ENCODE measurements around the gene PLGLB1. TPM values are rescaled to one million over a fixed set of nuclear protein-coding genes. Genes with fewer than 3 reads are reported as not detected.
"Not testable (repeated sequence)": the region's sequence is repeated elsewhere in the genome, so short reads cannot be mapped to it uniquely, and the experiment has no call there.

The PLGLB1 gene
- total RNA-seq: 2.4 TPM
- long read RNA-seq, partial matches to known transcripts: 0 of 1 reads
- long read RNA-seq, other reads (novel, unspliced or antisense): 1 of 1 reads

GRCh38 chr2:87021744-87022143 lies at the start of gene PLGLB1:
Gene PLGLB1 (minus strand): TSS chr2:87021844. CDS start chr2:87021783, 61 bp downstream.
- intact Hi-C loops (cut with micrococcal nuclease); H3K4me1 ChIP-seq; H3K36me3 ChIP-seq; H3K27ac ChIP-seq (replicated peaks); H3K9me3 ChIP-seq (replicated peaks); DNase-seq; H3K27me3 ChIP-seq (ENCODE audit: low read depth); H3K4me3 ChIP-seq: not testable (repeated sequence)

DNA sequence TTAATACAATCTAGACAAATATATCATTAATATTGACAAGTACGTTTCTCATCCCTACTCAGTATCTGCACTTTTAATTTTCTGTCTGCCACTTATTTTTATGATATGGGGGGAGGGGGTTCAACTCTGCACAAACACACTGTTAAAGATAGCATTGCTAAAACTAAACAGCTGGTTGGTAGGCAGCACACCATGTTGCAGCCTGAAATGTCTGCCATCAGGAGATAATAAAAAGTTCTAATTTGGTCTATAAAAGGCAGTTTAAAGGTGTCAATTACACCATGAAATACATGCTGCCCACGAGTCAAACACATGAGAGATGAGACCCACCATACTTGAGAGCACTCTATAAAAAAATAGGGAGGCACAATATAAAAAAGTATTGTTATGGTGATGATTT lies 42.7 kb upstream of the PLGLB1 start:
- H3K36me3 ChIP-seq; H3K27ac ChIP-seq (replicated peaks); H3K4me3 ChIP-seq; H3K4me1 ChIP-seq; H3K27me3 ChIP-seq (ENCODE audit: low read depth); DNase-seq; H3K9me3 ChIP-seq (replicated peaks); intact Hi-C loops (cut with micrococcal nuclease): not testable (repeated sequence)

DNA sequence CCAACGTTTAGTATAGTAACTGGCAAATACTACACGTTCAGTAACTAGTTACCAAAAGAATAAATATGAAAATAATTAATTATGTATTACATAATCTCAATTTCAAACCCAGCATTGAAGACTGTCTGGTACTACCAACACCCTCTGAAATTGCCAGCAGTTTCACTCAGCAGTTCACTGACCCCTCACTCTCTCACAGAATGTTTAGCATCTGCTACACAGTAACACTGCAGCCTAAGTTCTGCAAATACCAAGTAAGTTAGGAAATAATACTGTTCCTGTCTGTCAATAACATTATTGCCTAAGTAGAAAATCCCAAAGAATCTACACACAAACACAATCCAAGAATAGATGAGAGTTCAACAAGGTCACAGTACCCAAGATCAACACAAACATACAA lies 41.8 kb upstream of the PLGLB1 start:
- H3K36me3 ChIP-seq; H3K4me1 ChIP-seq; H3K9me3 ChIP-seq (replicated peaks); H3K4me3 ChIP-seq; DNase-seq; intact Hi-C loops (cut with micrococcal nuclease); H3K27ac ChIP-seq (replicated peaks); H3K27me3 ChIP-seq (ENCODE audit: low read depth): not testable (repeated sequence)

GRCh38 chr2:87061519-87061918 lies 39.9 kb upstream of the PLGLB1 start:
- H3K36me3 ChIP-seq; H3K27me3 ChIP-seq (ENCODE audit: low read depth); H3K9me3 ChIP-seq (replicated peaks); H3K4me1 ChIP-seq; H3K4me3 ChIP-seq; H3K27ac ChIP-seq (replicated peaks); DNase-seq; intact Hi-C loops (cut with micrococcal nuclease): not testable (repeated sequence)

- H3K4me1 ChIP-seq; H3K27me3 ChIP-seq (ENCODE audit: low read depth); DNase-seq; H3K36me3 ChIP-seq; H3K9me3 ChIP-seq (replicated peaks); H3K27ac ChIP-seq (replicated peaks); H3K4me3 ChIP-seq; intact Hi-C loops (cut with micrococcal nuclease): not testable (repeated sequence)
These were observed 36.0 kb upstream of the PLGLB1 start for GRCh38 chr2:87057606-87058005.

GRCh38 chr2:87056843-87057242 lies 35.2 kb upstream of the PLGLB1 start:
- H3K27ac ChIP-seq (replicated peaks); intact Hi-C loops (cut with micrococcal nuclease); H3K4me3 ChIP-seq; DNase-seq; H3K27me3 ChIP-seq (ENCODE audit: low read depth); H3K9me3 ChIP-seq (replicated peaks); H3K36me3 ChIP-seq; H3K4me1 ChIP-seq: not testable (repeated sequence)

GRCh38 chr2:87056435-87056834 lies 34.8 kb upstream of the PLGLB1 start:
- DNase-seq; H3K4me1 ChIP-seq; intact Hi-C loops (cut with micrococcal nuclease); H3K4me3 ChIP-seq; H3K27me3 ChIP-seq (ENCODE audit: low read depth); H3K27ac ChIP-seq (replicated peaks); H3K36me3 ChIP-seq; H3K9me3 ChIP-seq (replicated peaks): not testable (repeated sequence)

DNA sequence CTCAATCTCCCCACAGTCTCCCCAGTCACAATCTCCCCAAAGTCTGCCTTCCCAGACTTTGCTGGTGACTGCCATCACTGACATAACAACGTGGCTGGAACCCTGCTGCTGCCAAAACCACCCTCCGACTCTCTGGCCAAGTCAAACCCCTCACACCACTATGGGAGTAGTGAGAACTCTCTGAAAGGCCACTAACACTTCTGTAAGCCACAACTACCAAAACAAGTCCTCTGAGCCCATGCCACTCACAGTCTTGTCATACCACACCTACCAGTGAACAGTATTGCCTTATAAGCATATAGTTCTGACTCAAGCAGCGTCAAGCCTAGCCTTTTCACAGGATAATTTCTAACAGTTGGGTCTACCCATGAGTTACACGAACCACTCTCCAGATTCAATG lies 32.7 kb upstream of the PLGLB1 start:
- H3K36me3 ChIP-seq: peaks cover 10% of the 10 kb centered on the region
- H3K27me3 ChIP-seq (ENCODE audit: low read depth); H3K27ac ChIP-seq (replicated peaks); DNase-seq; H3K9me3 ChIP-seq (replicated peaks); H3K4me3 ChIP-seq; intact Hi-C loops (cut with micrococcal nuclease); H3K4me1 ChIP-seq: not testable (repeated sequence)

GRCh38 chr2:87041321-87041978 lies 19.8 kb upstream of the PLGLB1 start:
- DNase-seq, H3K36me3 ChIP-seq: not testable (repeated sequence)

DNA sequence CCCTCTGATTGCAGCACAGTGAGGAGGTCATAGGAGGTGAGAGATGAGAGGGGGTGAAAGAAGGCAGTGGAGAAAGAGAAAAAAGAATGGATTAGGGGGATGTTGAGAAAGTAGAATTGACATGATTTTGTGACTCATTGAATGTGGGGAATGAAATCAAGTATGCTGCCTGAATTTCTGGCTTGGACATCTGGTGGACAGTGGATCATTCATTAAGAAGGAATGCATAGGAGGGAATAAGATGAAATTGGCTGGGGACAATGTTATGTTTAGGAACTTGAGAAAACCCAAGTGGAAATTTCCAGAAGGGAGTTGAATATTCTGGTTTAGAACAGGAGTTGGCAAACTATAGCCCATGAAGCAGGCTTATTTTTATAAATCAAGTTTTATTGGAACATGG lies 7.0 kb upstream of the PLGLB1 start:
- DNase-seq; H3K4me1 ChIP-seq; H3K36me3 ChIP-seq; intact Hi-C loops (cut with micrococcal nuclease); H3K27me3 ChIP-seq (ENCODE audit: low read depth); H3K4me3 ChIP-seq; H3K27ac ChIP-seq (replicated peaks); H3K9me3 ChIP-seq (replicated peaks): not testable (repeated sequence)

More at GRCh38 chr2:87041321-87041978, 19.8 kb upstream of the PLGLB1 start:
- peak; percentile 48 for TF ChIP-seq CTCF (IDR thresholded peaks at IDR 0.05; ENCODE audit: borderline replicate concordance)
- H3K27ac ChIP-seq (replicated peaks); intact Hi-C loops (cut with micrococcal nuclease); H3K9me3 ChIP-seq (replicated peaks); H3K27me3 ChIP-seq (ENCODE audit: low read depth); H3K4me3 ChIP-seq; H3K4me1 ChIP-seq: not testable (repeated sequence)

DNA sequence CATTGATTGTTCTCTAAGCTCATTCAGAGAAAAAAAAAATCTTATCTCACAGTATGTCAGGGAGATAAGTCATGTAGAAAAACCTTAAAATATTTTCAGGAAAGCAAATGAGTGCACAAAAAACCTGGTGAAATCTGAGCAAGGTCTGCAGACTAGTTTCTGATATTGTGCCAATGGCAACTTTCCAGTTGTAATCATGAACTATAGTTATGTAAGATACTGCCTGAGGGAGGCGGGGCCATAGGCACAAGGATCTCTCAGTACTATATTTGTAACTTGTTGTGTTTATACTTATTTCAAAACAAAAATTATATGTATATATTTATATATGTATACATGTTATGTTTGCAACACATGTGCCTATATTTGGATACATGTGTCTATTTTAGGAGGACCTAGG lies 5.2 kb upstream of the PLGLB1 start:
- H3K4me1 ChIP-seq; H3K9me3 ChIP-seq (replicated peaks); H3K36me3 ChIP-seq; H3K27ac ChIP-seq (replicated peaks); DNase-seq; H3K27me3 ChIP-seq (ENCODE audit: low read depth); intact Hi-C loops (cut with micrococcal nuclease); H3K4me3 ChIP-seq: not testable (repeated sequence)

- DNase-seq; H3K4me3 ChIP-seq; H3K9me3 ChIP-seq (replicated peaks); H3K27me3 ChIP-seq (ENCODE audit: low read depth); H3K36me3 ChIP-seq; intact Hi-C loops (cut with micrococcal nuclease); H3K4me1 ChIP-seq; H3K27ac ChIP-seq (replicated peaks): not testable (repeated sequence)
These were observed 4.3 kb upstream of the PLGLB1 start for GRCh38 chr2:87025927-87026326.

DNA sequence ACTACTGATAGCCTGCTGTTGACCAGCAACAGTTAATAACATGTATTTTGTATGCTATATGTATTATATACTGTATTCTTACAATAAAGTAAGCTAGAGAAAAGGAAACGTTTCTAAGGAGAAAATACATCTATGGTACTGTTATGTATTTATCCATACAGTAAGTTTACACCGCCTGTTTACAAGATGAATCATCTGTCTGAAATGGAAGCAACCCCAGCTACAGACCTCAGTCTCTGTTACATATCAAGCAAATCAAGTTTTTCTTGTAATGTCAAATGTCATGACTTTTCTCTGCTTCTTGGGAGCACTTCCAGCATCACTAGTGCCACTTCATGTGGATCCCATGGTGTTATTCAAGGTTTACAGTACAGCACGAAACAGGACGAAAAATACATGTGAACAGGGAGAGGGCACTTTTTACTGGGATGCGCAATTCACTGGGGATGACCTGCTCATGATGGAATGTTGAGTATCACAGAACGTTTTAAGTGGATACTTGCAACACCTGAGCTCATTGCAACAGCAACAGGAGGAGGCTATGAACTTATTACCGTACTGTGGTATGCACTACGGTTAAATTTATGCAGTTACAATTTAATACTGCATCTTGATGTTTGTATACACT lies 2.5 kb upstream of the PLGLB1 start:
- H3K4me3 ChIP-seq; H3K36me3 ChIP-seq; H3K9me3 ChIP-seq (replicated peaks); H3K27ac ChIP-seq (replicated peaks); H3K27me3 ChIP-seq (ENCODE audit: low read depth); DNase-seq; H3K4me1 ChIP-seq; intact Hi-C loops (cut with micrococcal nuclease): not testable (repeated sequence)

Measured in left ventricle myocardium inferior (tissue), 1 donor.